ENCODE measurements around the gene DGKE. TPM values are rescaled to one million over a fixed set of nuclear protein-coding genes. Genes with fewer than 3 reads are reported as not detected.

The DGKE gene
- total RNA-seq, 1 experiment from 2014 or later: 10.0 TPM

- DNase-seq (ENCODE audit: low spot score): peak; percentile 95
- peak within 1 kb of the TSS; percentile 73 for H3K4me3 ChIP-seq (ENCODE audit: low read depth, low read length, poor library complexity, severe bottlenecking)
- peaks cover 4% of the 10 kb centered on the region for H3K4me1 ChIP-seq (ENCODE audit: insufficient read depth, low read length, poor library complexity, severe bottlenecking)
- H3K27me3 ChIP-seq (replicated peaks; ENCODE audit: insufficient read depth, low read depth, low read length, poor library complexity): no peaks in the 10 kb centered on the region
- intact Hi-C loops (cut with micrococcal nuclease; ENCODE audit: unreplicated experiment): no loop called here
- TF ChIP-seq, protein P1, sequence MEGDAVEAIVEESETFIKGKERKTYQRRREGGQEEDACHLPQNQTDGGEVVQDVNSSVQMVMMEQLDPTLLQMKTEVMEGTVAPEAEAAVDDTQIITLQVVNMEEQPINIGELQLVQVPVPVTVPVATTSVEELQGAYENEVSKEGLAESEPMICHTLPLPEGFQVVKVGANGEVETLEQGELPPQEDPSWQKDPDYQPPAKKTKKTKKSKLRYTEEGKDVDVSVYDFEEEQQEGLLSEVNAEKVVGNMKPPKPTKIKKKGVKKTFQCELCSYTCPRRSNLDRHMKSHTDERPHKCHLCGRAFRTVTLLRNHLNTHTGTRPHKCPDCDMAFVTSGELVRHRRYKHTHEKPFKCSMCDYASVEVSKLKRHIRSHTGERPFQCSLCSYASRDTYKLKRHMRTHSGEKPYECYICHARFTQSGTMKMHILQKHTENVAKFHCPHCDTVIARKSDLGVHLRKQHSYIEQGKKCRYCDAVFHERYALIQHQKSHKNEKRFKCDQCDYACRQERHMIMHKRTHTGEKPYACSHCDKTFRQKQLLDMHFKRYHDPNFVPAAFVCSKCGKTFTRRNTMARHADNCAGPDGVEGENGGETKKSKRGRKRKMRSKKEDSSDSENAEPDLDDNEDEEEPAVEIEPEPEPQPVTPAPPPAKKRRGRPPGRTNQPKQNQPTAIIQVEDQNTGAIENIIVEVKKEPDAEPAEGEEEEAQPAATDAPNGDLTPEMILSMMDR (conservative IDR thresholded peaks at IDR 0.05; ENCODE audit: low read depth, low read length): no peak
- TF ChIP-seq EZH2 (IDR thresholded peaks at IDR 0.05; ENCODE audit: borderline replicate concordance, low read depth, low read length, poor library complexity, severe bottlenecking): no peak
- H3K36me3 ChIP-seq (ENCODE audit: insufficient read depth, low read length, poor library complexity, severe bottlenecking): no peaks in the 10 kb centered on the region
- peaks cover 8% of the 10 kb centered on the region for H3K9me3 ChIP-seq (ENCODE audit: low read depth, low read length, poor library complexity, severe bottlenecking)
- ChIA-PET POLR2A (ENCODE audit: low non-redundant PET) (interaction anchor here (0.6 to 0.7 kb wide), 5 partner anchors 23 to 1328 kb away, joined by 3 to 6 read pairs (median 4); no protein-coding TSS in a partner anchor), CTCF (interaction anchor here (1.0 kb wide), 1 partner anchor 9 kb away, joined by 3 read pairs; no protein-coding TSS in a partner anchor)
- BruUV-seq (replicated peaks): TSS peak; percentile 94
- peak within 1 kb of the TSS; percentile 78 for H3K27ac ChIP-seq (ENCODE audit: low read depth, low read length, poor library complexity, severe bottlenecking)
Observed at GRCh38 chr17:56913867-56914580, 80.1 kb downstream of the DGKE start, which contains the start of gene TRIM25. Gene TRIM25 (minus strand): TSS chr17:56914049. CDS start chr17:56913988, 61 bp downstream.

- no peak for TF ChIP-seq EZH2 (IDR thresholded peaks at IDR 0.05; ENCODE audit: borderline replicate concordance, low read depth, low read length, poor library complexity, severe bottlenecking)
- TF ChIP-seq, protein P1 (conservative IDR thresholded peaks at IDR 0.05; ENCODE audit: low read depth, low read length): no peak
- intact Hi-C loops (cut with micrococcal nuclease; ENCODE audit: unreplicated experiment): no loop called here
- Histone ChIP-seq H3K27ac (ENCODE audit: low read depth, low read length, poor library complexity, severe bottlenecking) (peak overlapping the region; percentile 78), H3K4me3 (ENCODE audit: low read depth, low read length, poor library complexity, severe bottlenecking) (peak overlapping the region; percentile 73), H3K4me1 (ENCODE audit: insufficient read depth, low read length, poor library complexity, severe bottlenecking) (peaks cover 4% of the 10 kb centered on the region), H3K36me3 (ENCODE audit: insufficient read depth, low read length, poor library complexity, severe bottlenecking) (no peaks in the 10 kb centered on the region), H3K27me3 (replicated peaks; ENCODE audit: insufficient read depth, low read depth, low read length, poor library complexity) (no peaks in the 10 kb centered on the region), H3K9me3 (ENCODE audit: low read depth, low read length, poor library complexity, severe bottlenecking) (peaks cover 8% of the 10 kb centered on the region)
- no peak for DNase-seq (ENCODE audit: low spot score)
- CTCF ChIA-PET: interaction anchor here (1.0 kb wide), 1 partner anchor 8 kb away, joined by 3 read pairs; no protein-coding TSS in a partner anchor
- BruUV-seq (replicated peaks): no TSS peak
- POLR2A ChIA-PET (ENCODE audit: low non-redundant PET): interaction anchor here (0.6 to 0.7 kb wide), 2 partner anchors 38 to 41 kb away, joined by 3 to 4 read pairs; no protein-coding TSS in a partner anchor
Observed at GRCh38 chr17:56914581-56915273, 80.8 kb downstream of the DGKE start.

DNA sequence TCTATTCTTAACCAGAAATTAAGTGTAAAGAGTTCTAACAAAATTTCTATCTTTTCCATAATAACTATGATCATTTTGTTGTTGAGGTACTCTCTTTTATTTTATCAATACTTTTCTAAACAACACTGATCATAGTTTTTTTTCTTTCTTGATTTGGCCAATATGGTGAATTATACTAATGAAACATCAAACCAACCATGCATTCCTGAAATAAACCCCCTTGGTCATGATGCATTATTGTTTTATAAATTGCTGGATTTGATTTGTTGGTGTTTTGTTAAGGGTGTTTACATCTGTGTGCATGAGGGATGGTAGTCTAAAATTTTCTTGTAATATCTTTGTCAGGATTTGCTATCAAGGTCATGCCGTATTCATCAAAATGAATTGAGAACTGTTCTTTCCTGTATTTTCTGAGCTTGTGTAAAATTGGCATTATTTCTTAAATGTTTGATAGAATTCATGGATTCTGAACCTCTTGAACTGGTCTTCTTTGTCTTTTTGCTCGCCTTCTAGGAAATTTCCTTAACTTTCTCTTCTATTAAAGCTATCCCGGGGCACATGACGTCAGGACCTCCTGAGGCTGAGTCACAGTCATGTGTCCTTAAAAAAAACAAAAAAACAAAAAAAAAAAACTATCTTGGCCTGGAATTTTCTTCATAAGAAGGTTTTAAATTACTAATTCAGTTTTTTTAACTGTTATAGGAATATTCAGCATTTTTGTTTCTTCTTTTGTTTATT lies 83.8 kb downstream of the DGKE start:
- H3K36me3 ChIP-seq (ENCODE audit: insufficient read depth, low read length, poor library complexity, severe bottlenecking): no peaks in the 10 kb centered on the region
- no peak overlapping the region for H3K27ac ChIP-seq (ENCODE audit: low read depth, low read length, poor library complexity, severe bottlenecking)
- H3K27me3 ChIP-seq (replicated peaks; ENCODE audit: insufficient read depth, low read depth, low read length, poor library complexity): no peaks in the 10 kb centered on the region
- intact Hi-C loops (cut with micrococcal nuclease; ENCODE audit: unreplicated experiment): no loop called here
- POLR2A ChIA-PET (ENCODE audit: low non-redundant PET): no interaction called here
- H3K4me3 ChIP-seq (ENCODE audit: low read depth, low read length, poor library complexity, severe bottlenecking): no peak overlapping the region
- no peaks in the 10 kb centered on the region for H3K4me1 ChIP-seq (ENCODE audit: insufficient read depth, low read length, poor library complexity, severe bottlenecking)
- no peak for DNase-seq (ENCODE audit: low spot score)
- peaks cover 8% of the 10 kb centered on the region for H3K9me3 ChIP-seq (ENCODE audit: low read depth, low read length, poor library complexity, severe bottlenecking)
- TF ChIP-seq, protein P1 (conservative IDR thresholded peaks at IDR 0.05; ENCODE audit: low read depth, low read length): no peak
- no peak for TF ChIP-seq EZH2 (IDR thresholded peaks at IDR 0.05; ENCODE audit: borderline replicate concordance, low read depth, low read length, poor library complexity, severe bottlenecking)
- BruUV-seq (replicated peaks): no TSS peak
- CTCF ChIA-PET: no interaction called here

All from A673 (cell line).